WTC11 (cell line): ENCODE measurements around the gene RTKN2. TPM values are rescaled to one million over a fixed set of nuclear protein-coding genes. Genes with fewer than 3 reads are reported as not detected.

Experiments used
- ATAC-seq: fragments of 200-7000 bp; cut with Tn5 transposase; 2 replicates; pipeline ENCODE4 v1.10.0; 2021; ENCODE audit warnings: mild to moderate bottlenecking, moderate library complexity
- CTCF ChIA-PET: fragments of 300-600 bp; sonication (Branson Sonifier 250); formaldehyde crosslinking; loops from one replicate; lab custom pipeline; 2021; ENCODE audit warnings: antibody characterized with exemption; lab: Charles Lee
- POLR2A ChIA-PET: fragments of 350-600 bp; sonication (Branson Sonifier 250); formaldehyde crosslinking; loops from one replicate; lab custom pipeline; 2021; ENCODE audit warnings: antibody characterized with exemption; lab: Charles Lee
- DNase-seq: peaks from one replicate; pipeline ENCODE4 v3.0.0; 2021; ENCODE audit warnings: low spot score
- H3K27ac Mint-ChIP-seq: 2 replicates; pipeline ENCODE4 v1.8.0; 2021; ENCODE audit warnings: mixed read lengths
- H3K27me3 Mint-ChIP-seq: 2 replicates; pipeline ENCODE4 v1.8.0; 2021; ENCODE audit warnings: low read depth, mild to moderate bottlenecking, moderate library complexity, mixed read lengths
- H3K36me3 Mint-ChIP-seq: 2 replicates; pipeline ENCODE4 v1.8.0; 2021; ENCODE audit warnings: mixed read lengths
- H3K4me1 Mint-ChIP-seq: 2 replicates; pipeline ENCODE4 v1.8.0; 2022; ENCODE audit warnings: mixed read lengths
- H3K4me3 Mint-ChIP-seq: 2 replicates; pipeline ENCODE4 v1.8.0; 2021; ENCODE audit warnings: mild to moderate bottlenecking, moderate library complexity, mixed read lengths
- H3K9me3 Mint-ChIP-seq: 2 replicates; pipeline ENCODE4 v1.8.0; 2021; ENCODE audit warnings: mixed read lengths
- CREB1 ChIP-seq: sonication (generic); formaldehyde crosslinking; IDR thresholded peaks from 2 replicates; pipeline ENCODE4 v1.8.0; 2023; ENCODE audit warnings: mild to moderate bottlenecking, missing genetic modification reagents
- EMX1 ChIP-seq: fragments of 250-450 bp; sonication (Bioruptor Pico); IDR thresholded peaks from 2 replicates; pipeline ENCODE4 v1.8.0; 2021; ENCODE audit warnings: mild to moderate bottlenecking
- FOXJ3 ChIP-seq: sonication (generic); formaldehyde crosslinking; IDR thresholded peaks from 2 replicates; pipeline ENCODE4 v1.9.0; 2021; ENCODE audit warnings: missing genetic modification reagents, mild to moderate bottlenecking, borderline replicate concordance
- FOXK1 ChIP-seq: sonication (generic); formaldehyde crosslinking; IDR thresholded peaks from 2 replicates; pipeline ENCODE4 v1.8.0; 2022; ENCODE audit warnings: mild to moderate bottlenecking, moderate library complexity, missing genetic modification reagents
- GRHL2 ChIP-seq: fragments of 250-450 bp; sonication (Bioruptor Pico); IDR thresholded peaks from 2 replicates; pipeline ENCODE4 v1.8.0; 2022; ENCODE audit warnings: mild to moderate bottlenecking, moderate library complexity; ENCODE audit not compliant: insufficient replicate concordance, severe bottlenecking
- GTF2I ChIP-seq: fragments of 250-450 bp; sonication (Bioruptor Pico); conservative IDR thresholded peaks from 2 replicates; pipeline ENCODE4 v1.4.0; 2021; ENCODE audit warnings: mild to moderate bottlenecking
- MLX ChIP-seq: sonication (generic); formaldehyde crosslinking; IDR thresholded peaks from 2 replicates; pipeline ENCODE4 v1.8.1; 2023; ENCODE audit warnings: mild to moderate bottlenecking, missing genetic modification reagents, moderate library complexity
- MXD4 ChIP-seq: fragments of 250-450 bp; sonication (Bioruptor Pico); IDR thresholded peaks from 2 replicates; pipeline ENCODE4 v1.8.0; 2021; ENCODE audit warnings: mild to moderate bottlenecking, moderate library complexity, borderline replicate concordance
- NFATC4 ChIP-seq: fragments of 250-450 bp; sonication (Bioruptor Pico); IDR thresholded peaks from 2 replicates; pipeline ENCODE4 v1.9.0; 2021; ENCODE audit warnings: mild to moderate bottlenecking
- NR1H2 ChIP-seq: sonication (generic); formaldehyde crosslinking; IDR thresholded peaks from 2 replicates; pipeline ENCODE4 v1.9.0; 2021; ENCODE audit warnings: mild to moderate bottlenecking, moderate library complexity, missing genetic modification reagents
- NR2C2 ChIP-seq: sonication (generic); formaldehyde crosslinking; IDR thresholded peaks from 2 replicates; pipeline ENCODE4 v1.8.0; 2022; ENCODE audit warnings: mild to moderate bottlenecking, missing genetic modification reagents
- PREB ChIP-seq: sonication (generic); formaldehyde crosslinking; IDR thresholded peaks from 2 replicates; pipeline ENCODE4 v1.8.1; 2022; ENCODE audit warnings: mild to moderate bottlenecking, missing genetic modification reagents, moderate library complexity, borderline replicate concordance
- SMAD3 ChIP-seq: sonication (generic); formaldehyde crosslinking; IDR thresholded peaks from 2 replicates; pipeline ENCODE4 v1.8.0; 2022; ENCODE audit warnings: missing genetic modification reagents, mild to moderate bottlenecking, borderline replicate concordance
- TP53 ChIP-seq: sonication (generic); formaldehyde crosslinking; IDR thresholded peaks from 2 replicates; pipeline ENCODE4 v1.8.1; 2023; ENCODE audit warnings: mild to moderate bottlenecking, missing genetic modification reagents
- USF1 ChIP-seq: sonication (generic); formaldehyde crosslinking; IDR thresholded peaks from 2 replicates; pipeline ENCODE4 v1.8.0; 2022; ENCODE audit warnings: mild to moderate bottlenecking, missing genetic modification reagents
- ZNF219 ChIP-seq: sonication (generic); formaldehyde crosslinking; IDR thresholded peaks from 2 replicates; pipeline ENCODE4 v1.8.0; 2023; ENCODE audit warnings: missing genetic modification reagents, mild to moderate bottlenecking, borderline replicate concordance
- ZNF232 ChIP-seq: sonication (generic); formaldehyde crosslinking; IDR thresholded peaks from 2 replicates; pipeline ENCODE4 v1.8.0; 2022; ENCODE audit warnings: mild to moderate bottlenecking, missing genetic modification reagents
- total RNA-seq: library from RNA; stranded (reverse); gene quantifications from 3 replicates; pipeline ENCODE4 v1.2.3, GENCODE V29; 2021
- TF ChIP-seq, protein P1 (sequence below): fragments of 250-450 bp; sonication (Bioruptor Pico); IDR thresholded peaks from 2 replicates; pipeline ENCODE4 v1.9.0; 2021; ENCODE audit warnings: mild to moderate bottlenecking, borderline replicate concordance
- TF ChIP-seq, protein P2 (sequence below): sonication (generic); formaldehyde crosslinking; IDR thresholded peaks from 2 replicates; pipeline ENCODE4 v1.8.1; 2023; ENCODE audit warnings: mild to moderate bottlenecking, moderate library complexity, missing genetic modification reagents
- TF ChIP-seq, protein P3 (sequence below): sonication (generic); formaldehyde crosslinking; IDR thresholded peaks from 2 replicates; pipeline ENCODE4 v1.8.0; 2023; ENCODE audit warnings: mild to moderate bottlenecking, missing genetic modification reagents

RTKN2 gene
- total RNA-seq, 1 experiment from 2014 or later = 20.5 TPM

DNA sequence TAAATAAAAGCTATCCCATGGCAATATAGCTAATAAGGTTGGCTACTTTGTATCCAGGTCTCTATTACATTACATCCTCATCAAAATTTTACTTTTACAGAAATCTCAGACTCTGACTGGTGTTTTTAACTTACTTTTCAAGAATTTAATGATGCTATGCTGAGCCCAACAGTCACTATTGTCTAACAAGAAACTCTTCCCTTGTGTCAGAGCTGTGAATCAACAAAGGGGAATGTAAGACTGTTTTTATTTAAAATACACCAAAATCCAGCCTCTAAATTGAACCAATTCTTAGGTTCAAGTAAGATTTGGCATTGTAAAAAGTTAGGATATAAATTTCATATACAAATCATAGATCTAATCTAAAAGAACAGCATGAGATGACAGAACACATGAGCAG is 7.0 kb downstream of the RTKN2 start:
- peaks cover 18% of the 10 kb centered on the region for H3K36me3 Mint-ChIP-seq
- no peaks in the 10 kb centered on the region for H3K27me3 Mint-ChIP-seq
- TF ChIP-seq, protein P1, sequence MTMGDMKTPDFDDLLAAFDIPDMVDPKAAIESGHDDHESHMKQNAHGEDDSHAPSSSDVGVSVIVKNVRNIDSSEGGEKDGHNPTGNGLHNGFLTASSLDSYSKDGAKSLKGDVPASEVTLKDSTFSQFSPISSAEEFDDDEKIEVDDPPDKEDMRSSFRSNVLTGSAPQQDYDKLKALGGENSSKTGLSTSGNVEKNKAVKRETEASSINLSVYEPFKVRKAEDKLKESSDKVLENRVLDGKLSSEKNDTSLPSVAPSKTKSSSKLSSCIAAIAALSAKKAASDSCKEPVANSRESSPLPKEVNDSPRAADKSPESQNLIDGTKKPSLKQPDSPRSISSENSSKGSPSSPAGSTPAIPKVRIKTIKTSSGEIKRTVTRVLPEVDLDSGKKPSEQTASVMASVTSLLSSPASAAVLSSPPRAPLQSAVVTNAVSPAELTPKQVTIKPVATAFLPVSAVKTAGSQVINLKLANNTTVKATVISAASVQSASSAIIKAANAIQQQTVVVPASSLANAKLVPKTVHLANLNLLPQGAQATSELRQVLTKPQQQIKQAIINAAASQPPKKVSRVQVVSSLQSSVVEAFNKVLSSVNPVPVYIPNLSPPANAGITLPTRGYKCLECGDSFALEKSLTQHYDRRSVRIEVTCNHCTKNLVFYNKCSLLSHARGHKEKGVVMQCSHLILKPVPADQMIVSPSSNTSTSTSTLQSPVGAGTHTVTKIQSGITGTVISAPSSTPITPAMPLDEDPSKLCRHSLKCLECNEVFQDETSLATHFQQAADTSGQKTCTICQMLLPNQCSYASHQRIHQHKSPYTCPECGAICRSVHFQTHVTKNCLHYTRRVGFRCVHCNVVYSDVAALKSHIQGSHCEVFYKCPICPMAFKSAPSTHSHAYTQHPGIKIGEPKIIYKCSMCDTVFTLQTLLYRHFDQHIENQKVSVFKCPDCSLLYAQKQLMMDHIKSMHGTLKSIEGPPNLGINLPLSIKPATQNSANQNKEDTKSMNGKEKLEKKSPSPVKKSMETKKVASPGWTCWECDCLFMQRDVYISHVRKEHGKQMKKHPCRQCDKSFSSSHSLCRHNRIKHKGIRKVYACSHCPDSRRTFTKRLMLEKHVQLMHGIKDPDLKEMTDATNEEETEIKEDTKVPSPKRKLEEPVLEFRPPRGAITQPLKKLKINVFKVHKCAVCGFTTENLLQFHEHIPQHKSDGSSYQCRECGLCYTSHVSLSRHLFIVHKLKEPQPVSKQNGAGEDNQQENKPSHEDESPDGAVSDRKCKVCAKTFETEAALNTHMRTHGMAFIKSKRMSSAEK (CRISPR knock-in tag) = no peak
- TF ChIP-seq TP53 (CRISPR knock-in tag) (no peak), EMX1 (CRISPR knock-in tag) (no peak), NR2C2 (no peak), PREB (no peak), FOXJ3 (CRISPR knock-in tag) (no peak), NFATC4 (CRISPR knock-in tag) (no peak), NR1H2 (CRISPR knock-in tag) (no peak), USF1 (CRISPR knock-in tag) (no peak), MLX (no peak), MXD4 (CRISPR knock-in tag) (no peak), ZNF232 (CRISPR knock-in tag) (no peak), CREB1 (no peak), ZNF219 (CRISPR knock-in tag) (no peak), GRHL2 (no peak), FOXK1 (CRISPR knock-in tag) (no peak), GTF2I (CRISPR knock-in tag) (no peak), SMAD3 (CRISPR knock-in tag) (no peak)
- TF ChIP-seq, protein P2, sequence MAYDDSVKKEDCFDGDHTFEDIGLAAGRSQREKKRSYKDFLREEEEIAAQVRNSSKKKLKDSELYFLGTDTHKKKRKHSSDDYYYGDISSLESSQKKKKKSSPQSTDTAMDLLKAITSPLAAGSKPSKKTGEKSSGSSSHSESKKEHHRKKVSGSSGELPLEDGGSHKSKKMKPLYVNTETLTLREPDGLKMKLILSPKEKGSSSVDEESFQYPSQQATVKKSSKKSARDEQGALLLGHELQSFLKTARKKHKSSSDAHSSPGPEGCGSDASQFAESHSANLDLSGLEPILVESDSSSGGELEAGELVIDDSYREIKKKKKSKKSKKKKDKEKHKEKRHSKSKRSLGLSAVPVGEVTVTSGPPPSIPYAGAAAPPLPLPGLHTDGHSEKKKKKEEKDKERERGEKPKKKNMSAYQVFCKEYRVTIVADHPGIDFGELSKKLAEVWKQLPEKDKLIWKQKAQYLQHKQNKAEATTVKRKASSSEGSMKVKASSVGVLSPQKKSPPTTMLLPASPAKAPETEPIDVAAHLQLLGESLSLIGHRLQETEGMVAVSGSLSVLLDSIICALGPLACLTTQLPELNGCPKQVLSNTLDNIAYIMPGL (CRISPR knock-in tag) = no peak
- TF ChIP-seq, protein P3, sequence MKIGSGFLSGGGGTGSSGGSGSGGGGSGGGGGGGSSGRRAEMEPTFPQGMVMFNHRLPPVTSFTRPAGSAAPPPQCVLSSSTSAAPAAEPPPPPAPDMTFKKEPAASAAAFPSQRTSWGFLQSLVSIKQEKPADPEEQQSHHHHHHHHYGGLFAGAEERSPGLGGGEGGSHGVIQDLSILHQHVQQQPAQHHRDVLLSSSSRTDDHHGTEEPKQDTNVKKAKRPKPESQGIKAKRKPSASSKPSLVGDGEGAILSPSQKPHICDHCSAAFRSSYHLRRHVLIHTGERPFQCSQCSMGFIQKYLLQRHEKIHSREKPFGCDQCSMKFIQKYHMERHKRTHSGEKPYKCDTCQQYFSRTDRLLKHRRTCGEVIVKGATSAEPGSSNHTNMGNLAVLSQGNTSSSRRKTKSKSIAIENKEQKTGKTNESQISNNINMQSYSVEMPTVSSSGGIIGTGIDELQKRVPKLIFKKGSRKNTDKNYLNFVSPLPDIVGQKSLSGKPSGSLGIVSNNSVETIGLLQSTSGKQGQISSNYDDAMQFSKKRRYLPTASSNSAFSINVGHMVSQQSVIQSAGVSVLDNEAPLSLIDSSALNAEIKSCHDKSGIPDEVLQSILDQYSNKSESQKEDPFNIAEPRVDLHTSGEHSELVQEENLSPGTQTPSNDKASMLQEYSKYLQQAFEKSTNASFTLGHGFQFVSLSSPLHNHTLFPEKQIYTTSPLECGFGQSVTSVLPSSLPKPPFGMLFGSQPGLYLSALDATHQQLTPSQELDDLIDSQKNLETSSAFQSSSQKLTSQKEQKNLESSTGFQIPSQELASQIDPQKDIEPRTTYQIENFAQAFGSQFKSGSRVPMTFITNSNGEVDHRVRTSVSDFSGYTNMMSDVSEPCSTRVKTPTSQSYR = no peak
- TF ChIP-seq, all 79 proteins: peak for 0
- CTCF ChIA-PET = no interaction called here
- Mint-ChIP-seq H3K4me3 (no peak overlapping the region), H3K4me1 (peaks cover 22% of the 10 kb centered on the region), H3K27ac (no peak overlapping the region), H3K9me3 (no peaks in the 10 kb centered on the region)
- DNase-seq (no peak), ATAC-seq (no peak)
- POLR2A ChIA-PET = no interaction called here
